Neutrophil (primary cell): ENCODE data around the gene LPP.

ENCODE experiments used
- H3K27ac ChIP-seq: fragments of 200-600 bp; sonication (generic); 2 replicates; pipeline ENCODE4 v1.5.1; 2016; ENCODE audit warnings: mild to moderate bottlenecking, moderate library complexity
- H3K27me3 ChIP-seq: fragments of 200-600 bp; sonication (generic); 2 replicates; pipeline ENCODE4 v1.6.0; 2016; ENCODE audit warnings: mild to moderate bottlenecking
- H3K36me3 ChIP-seq: fragments of 200-600 bp; sonication (generic); 2 replicates; pipeline ENCODE4 v1.5.1; 2017
- H3K4me1 ChIP-seq, 2 experiments: fragments of 200-600 bp in 1 of 2; sonication (generic) in 1 of 2; 1 replicate in 1 of 2; 2 replicates in 1 of 2; pipeline versions ENCODE4 v1.5.1 to v1.6.1; 2013 to 2016; ENCODE audit warnings: low read depth in 1 of 2, low read length in 1 of 2, mild to moderate bottlenecking in 1 of 2, moderate library complexity in 1 of 2; ENCODE audit not compliant: control insufficient read depth in 1 of 2, insufficient read depth in 1 of 2
- H3K4me3 ChIP-seq, 2 experiments: fragments of 200-600 bp in 1 of 2; sonication (generic) in 1 of 2; 1 replicate in 1 of 2; 2 replicates in 1 of 2; pipeline ENCODE4 v1.5.1; 2013 to 2016; ENCODE audit warnings: low read depth in 1 of 2, low read length in 1 of 2, mild to moderate bottlenecking in 1 of 2, moderate library complexity in 1 of 2
- H3K9me3 ChIP-seq: fragments of 200-600 bp; sonication (generic); 2 replicates; pipeline ENCODE4 v1.5.1; 2016
- CTCF ChIP-seq: fragments of 200-600 bp; sonication (generic); IDR thresholded peaks from 2 replicates; pipeline ENCODE4 v1.5.1; 2016; ENCODE audit warnings: antibody characterized with exemption

The LPP gene

GRCh38 chr3:188316723-188317070 is 162.7 kb downstream of the LPP start:
- Histone ChIP-seq H3K27me3 (no peaks in the 10 kb centered on the region), H3K27ac (no peak overlapping the region), H3K4me1 (no peaks in the 10 kb centered on the region), H3K9me3 (no peaks in the 10 kb centered on the region), H3K4me3 (no peak overlapping the region), H3K36me3 (no peaks in the 10 kb centered on the region)
- TF ChIP-seq CTCF = no peak

GRCh38 chr3:188319569-188319968 is 165.6 kb downstream of the LPP start:
- no peaks in the 10 kb centered on the region for H3K36me3 ChIP-seq
- no peak overlapping the region for H3K4me3 ChIP-seq
- no peaks in the 10 kb centered on the region for H3K9me3 ChIP-seq
- no peak overlapping the region for H3K27ac ChIP-seq
- H3K4me1 ChIP-seq = no peaks in the 10 kb centered on the region
- TF ChIP-seq CTCF = no peak
- H3K27me3 ChIP-seq = no peaks in the 10 kb centered on the region

DNA sequence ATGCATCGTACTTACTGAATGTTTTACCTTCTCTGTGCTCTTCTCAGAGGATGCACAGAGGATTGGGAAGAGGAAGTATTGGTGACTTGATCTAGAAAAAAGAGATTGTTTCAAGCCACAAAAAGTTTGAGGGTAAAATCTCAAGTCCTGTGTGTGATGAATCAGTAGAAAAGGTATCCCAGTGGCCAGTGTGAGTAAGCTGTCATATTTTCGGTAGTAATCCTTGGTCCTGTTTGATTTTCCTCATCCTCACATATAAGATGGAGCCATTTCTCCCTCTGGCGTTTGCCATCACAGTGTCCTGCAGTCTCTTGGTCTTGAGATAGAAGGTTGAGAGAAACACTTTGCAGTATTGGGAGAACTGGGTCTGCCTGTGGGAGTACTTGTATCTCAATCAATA is 166.8 kb downstream of the LPP start:
- H3K9me3 ChIP-seq = no peaks in the 10 kb centered on the region
- H3K27me3 ChIP-seq = no peaks in the 10 kb centered on the region
- no peaks in the 10 kb centered on the region for H3K36me3 ChIP-seq
- no peak overlapping the region for H3K27ac ChIP-seq
- TF ChIP-seq CTCF = no peak
- H3K4me3 ChIP-seq = no peak overlapping the region
- H3K4me1 ChIP-seq = no peaks in the 10 kb centered on the region

- Histone ChIP-seq H3K27me3 (no peaks in the 10 kb centered on the region), H3K4me3 (no peak overlapping the region), H3K4me1 (no peaks in the 10 kb centered on the region), H3K9me3 (no peaks in the 10 kb centered on the region), H3K27ac (no peak overlapping the region), H3K36me3 (no peaks in the 10 kb centered on the region)
- no peak for TF ChIP-seq CTCF
Measured at GRCh38 chr3:188321258-188321657, 167.3 kb downstream of the LPP start.

DNA sequence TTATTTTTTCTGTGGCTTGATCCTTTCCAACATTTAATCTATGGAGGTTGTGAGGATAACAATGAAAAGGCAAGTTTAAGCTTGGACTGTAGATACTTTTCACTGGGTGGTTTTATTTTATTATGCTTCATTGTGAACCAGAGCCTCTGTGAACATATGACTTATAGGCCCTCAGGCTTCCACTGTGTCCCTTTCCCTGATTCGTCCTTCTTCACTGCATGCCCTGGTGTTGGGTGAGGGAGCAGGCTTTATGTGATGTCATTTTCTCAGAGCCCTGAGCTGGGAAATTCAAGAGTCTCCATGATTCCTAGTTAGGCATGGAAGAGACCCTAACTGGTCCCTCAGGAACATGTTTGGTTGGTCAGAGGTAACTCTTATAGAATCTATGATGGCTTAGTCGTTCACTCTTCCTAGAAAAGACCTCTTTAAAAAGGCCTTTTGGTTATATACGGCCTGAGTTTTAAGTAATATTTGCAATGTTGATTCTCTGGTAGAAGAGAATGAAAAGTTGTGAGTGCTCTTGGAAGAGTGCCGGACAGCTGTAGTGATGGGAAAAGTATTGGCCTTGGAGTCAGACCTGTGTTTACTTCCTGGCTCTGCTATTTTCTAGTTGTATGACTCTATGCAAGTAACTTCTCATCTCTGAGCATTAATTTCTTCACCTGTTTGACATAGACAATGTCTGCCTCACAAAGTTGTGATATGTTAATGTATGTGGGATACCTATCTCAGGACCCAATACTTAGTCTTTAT is 168.4 kb downstream of the LPP start:
- H3K36me3 ChIP-seq = no peaks in the 10 kb centered on the region
- TF ChIP-seq CTCF = no peak
- H3K27me3 ChIP-seq = no peaks in the 10 kb centered on the region
- H3K4me1 ChIP-seq = no peaks in the 10 kb centered on the region
- H3K9me3 ChIP-seq = no peaks in the 10 kb centered on the region
- no peak overlapping the region for H3K4me3 ChIP-seq
- no peak overlapping the region for H3K27ac ChIP-seq
